ENCODE data around the gene TWF2. TPM values are rescaled to one million over a fixed set of nuclear protein-coding genes. Genes with fewer than 3 reads are reported as not detected.

The TWF2 gene
- total and polyA plus RNA-seq, 10 of the 15 experiments (the other 5 are each of a cell fraction or from before 2014, with no cell fraction given): 0.16 to 106 (median 68.5) TPM

DNA sequence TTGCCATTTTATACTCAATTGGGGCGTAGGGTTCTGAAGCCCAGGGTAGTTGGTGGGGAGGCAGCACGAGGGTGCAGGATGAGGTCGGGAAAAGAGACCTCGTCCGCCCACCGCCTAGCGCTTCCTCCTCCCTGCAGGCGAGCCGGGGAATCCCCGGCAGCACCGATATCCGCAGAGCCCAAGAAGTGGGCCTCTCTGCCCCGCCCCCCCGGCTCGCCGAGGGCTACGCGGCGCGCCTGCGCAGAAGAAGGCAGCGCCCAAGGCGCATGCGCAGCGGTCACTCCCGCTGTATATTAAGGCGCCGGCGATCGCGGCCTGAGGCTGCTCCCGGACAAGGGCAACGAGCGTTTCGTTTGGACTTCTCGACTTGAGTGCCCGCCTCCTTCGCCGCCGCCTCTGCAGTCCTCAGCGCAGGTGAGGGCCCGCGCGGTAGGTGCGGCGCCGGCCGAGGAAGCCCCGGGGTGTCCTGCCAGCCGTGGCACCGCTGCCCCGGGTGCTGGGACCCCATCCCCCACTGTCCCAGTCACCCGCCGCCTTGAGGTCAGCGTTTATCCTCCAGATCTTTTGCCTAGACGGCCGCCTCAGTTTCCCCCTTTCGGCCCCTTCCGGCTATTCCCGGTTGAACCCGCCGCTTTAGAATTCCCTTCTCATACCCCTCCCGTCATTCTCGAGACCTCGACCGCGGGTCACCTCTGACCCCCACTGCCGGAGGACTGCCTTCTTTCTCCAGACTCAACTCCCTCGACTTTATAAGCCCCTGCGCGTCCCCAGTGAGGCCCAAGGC, 40.9 kb downstream of the TWF2 start, which contains the start of gene ALAS1:
Gene ALAS1, plus strand, starts transcription at position 319 of the 784 bp plus-strand sequence. CDS start 1,082 bp downstream, outside the sequence.
- Histone ChIP-seq H3K9me3 (replicated peaks; ENCODE audit: control insufficient read depth, insufficient read depth, low read length) (no peaks in the 10 kb centered on the region), H4K20me1 (ENCODE audit: control insufficient read depth, insufficient read depth) (no peaks in the 10 kb centered on the region), H3K79me2 (ENCODE audit: control insufficient read depth, insufficient read depth, low read length) (peaks cover 21% of the 10 kb centered on the region), H3K9ac (ENCODE audit: control insufficient read depth, insufficient read depth, low read length) (peak within 1 kb of the TSS; percentile 84), H3K36me3 (ENCODE audit: control insufficient read depth in 2 of 2, insufficient read depth in 2 of 2, low read length in 1 of 2) (peaks cover 0 to 4% of the 10 kb centered on the region in 2 experiments; a peak in 1 of 4 replicates), H2AFZ (ENCODE audit: control insufficient read depth, low read depth, low read length) (peak within 1 kb of the TSS; percentile 91), H3K4me3 (peak within 1 kb of the TSS; percentile 89), H3K27ac (ENCODE audit: control insufficient read depth, insufficient read depth) (peak within 1 kb of the TSS; percentile 71), H3K27me3 (replicated peaks in 1 of 2; ENCODE audit: control insufficient read depth in 2 of 2, insufficient read depth in 2 of 2, low read length in 1 of 2) (no peaks in the 10 kb centered on the region), H3K4me2 (ENCODE audit: control insufficient read depth, insufficient read depth) (peak within 1 kb of the TSS; percentile 99), H3K4me1 (ENCODE audit: control insufficient read depth, insufficient read depth, low read length) (peaks cover 37% of the 10 kb centered on the region)
- ChIA-PET CTCF (interaction anchor here (1.1 to 1.8 kb wide), 3 partner anchors 22 to 141 kb away, joined by 3 to 4 read pairs (median 4); no protein-coding TSS in a partner anchor), RAD21 (ENCODE audit: unreplicated experiment) (no interaction called here), SMC1A (ENCODE audit: uncharacterized antibody, unreplicated experiment) (interaction anchor here (1.6 kb wide), 1 partner anchor 12 kb away, joined by 3 read pairs; no protein-coding TSS in a partner anchor), POLR2A (interaction anchor here (1.0 to 1.2 kb wide), 4 partner anchors 11 to 215 kb away, joined by 3 read pairs; no protein-coding TSS in a partner anchor)
- BruUV-seq (replicated peaks): no TSS peak
- DNase-seq (ENCODE audit: low read depth, low spot score) (peak; percentile 72), FAIRE-seq (peak; percentile 96), ATAC-seq (peak; percentile 88)
- intact Hi-C loops (cut with micrococcal nuclease; ENCODE audit: unreplicated experiment) (loop anchor here (2.0 kb wide), 1 partner anchor 43 kb away; the partner anchor contains the start of gene POC1A), in situ Hi-C loops (cut with MboI) (no loop called here)
- WGBS (ENCODE audit: insufficient coverage, insufficient replicate concordance, low lambda C conversion rate, missing lambda C conversion rate): 1% methylated on average over 67 of the region's 71 CpGs
- TF ChIP-seq, protein P1, sequence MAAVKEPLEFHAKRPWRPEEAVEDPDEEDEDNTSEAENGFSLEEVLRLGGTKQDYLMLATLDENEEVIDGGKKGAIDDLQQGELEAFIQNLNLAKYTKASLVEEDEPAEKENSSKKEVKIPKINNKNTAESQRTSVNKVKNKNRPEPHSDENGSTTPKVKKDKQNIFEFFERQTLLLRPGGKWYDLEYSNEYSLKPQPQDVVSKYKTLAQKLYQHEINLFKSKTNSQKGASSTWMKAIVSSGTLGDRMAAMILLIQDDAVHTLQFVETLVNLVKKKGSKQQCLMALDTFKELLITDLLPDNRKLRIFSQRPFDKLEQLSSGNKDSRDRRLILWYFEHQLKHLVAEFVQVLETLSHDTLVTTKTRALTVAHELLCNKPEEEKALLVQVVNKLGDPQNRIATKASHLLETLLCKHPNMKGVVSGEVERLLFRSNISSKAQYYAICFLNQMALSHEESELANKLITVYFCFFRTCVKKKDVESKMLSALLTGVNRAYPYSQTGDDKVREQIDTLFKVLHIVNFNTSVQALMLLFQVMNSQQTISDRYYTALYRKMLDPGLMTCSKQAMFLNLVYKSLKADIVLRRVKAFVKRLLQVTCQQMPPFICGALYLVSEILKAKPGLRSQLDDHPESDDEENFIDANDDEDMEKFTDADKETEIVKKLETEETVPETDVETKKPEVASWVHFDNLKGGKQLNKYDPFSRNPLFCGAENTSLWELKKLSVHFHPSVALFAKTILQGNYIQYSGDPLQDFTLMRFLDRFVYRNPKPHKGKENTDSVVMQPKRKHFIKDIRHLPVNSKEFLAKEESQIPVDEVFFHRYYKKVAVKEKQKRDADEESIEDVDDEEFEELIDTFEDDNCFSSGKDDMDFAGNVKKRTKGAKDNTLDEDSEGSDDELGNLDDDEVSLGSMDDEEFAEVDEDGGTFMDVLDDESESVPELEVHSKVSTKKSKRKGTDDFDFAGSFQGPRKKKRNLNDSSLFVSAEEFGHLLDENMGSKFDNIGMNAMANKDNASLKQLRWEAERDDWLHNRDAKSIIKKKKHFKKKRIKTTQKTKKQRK (IDR thresholded peaks at IDR 0.05; ENCODE audit: low read depth, low read length): no peak
- peak; percentile 93 for TF ChIP-seq POLR2A (IDR thresholded peaks at IDR 0.05; ENCODE audit: low read depth, low read length)
- 0 out of 2 replicates have a peak, but pooled peaks have one; percentile 41 for TF ChIP-seq MYB (IDR thresholded peaks at IDR 0.05; ENCODE audit: borderline replicate concordance, low read depth, low read length)
- TF ChIP-seq, protein P2, sequence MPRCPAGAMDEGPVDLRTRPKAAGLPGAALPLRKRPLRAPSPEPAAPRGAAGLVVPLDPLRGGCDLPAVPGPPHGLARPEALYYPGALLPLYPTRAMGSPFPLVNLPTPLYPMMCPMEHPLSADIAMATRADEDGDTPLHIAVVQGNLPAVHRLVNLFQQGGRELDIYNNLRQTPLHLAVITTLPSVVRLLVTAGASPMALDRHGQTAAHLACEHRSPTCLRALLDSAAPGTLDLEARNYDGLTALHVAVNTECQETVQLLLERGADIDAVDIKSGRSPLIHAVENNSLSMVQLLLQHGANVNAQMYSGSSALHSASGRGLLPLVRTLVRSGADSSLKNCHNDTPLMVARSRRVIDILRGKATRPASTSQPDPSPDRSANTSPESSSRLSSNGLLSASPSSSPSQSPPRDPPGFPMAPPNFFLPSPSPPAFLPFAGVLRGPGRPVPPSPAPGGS (IDR thresholded peaks at IDR 0.05; ENCODE audit: borderline replicate concordance, insufficient read depth, low read depth, low read length, poor library complexity, severe bottlenecking): peak; percentile 48
- 0 out of 2 replicates have a peak, but pooled peaks have one; percentile 18 for TF ChIP-seq ZNF24 (IDR thresholded peaks at IDR 0.05)
- peak; percentile 8; the same call in 1 of the 2 replicates for TF ChIP-seq PAX5 (IDR thresholded peaks at IDR 0.05; ENCODE audit: borderline replicate concordance, low read depth, low read length)
- TF ChIP-seq, protein P3, sequence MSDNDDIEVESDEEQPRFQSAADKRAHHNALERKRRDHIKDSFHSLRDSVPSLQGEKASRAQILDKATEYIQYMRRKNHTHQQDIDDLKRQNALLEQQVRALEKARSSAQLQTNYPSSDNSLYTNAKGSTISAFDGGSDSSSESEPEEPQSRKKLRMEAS (IDR thresholded peaks at IDR 0.05; ENCODE audit: low read depth, low read length): peak; percentile 44; the same call in 1 of the 2 replicates
- TF ChIP-seq, protein P4, sequence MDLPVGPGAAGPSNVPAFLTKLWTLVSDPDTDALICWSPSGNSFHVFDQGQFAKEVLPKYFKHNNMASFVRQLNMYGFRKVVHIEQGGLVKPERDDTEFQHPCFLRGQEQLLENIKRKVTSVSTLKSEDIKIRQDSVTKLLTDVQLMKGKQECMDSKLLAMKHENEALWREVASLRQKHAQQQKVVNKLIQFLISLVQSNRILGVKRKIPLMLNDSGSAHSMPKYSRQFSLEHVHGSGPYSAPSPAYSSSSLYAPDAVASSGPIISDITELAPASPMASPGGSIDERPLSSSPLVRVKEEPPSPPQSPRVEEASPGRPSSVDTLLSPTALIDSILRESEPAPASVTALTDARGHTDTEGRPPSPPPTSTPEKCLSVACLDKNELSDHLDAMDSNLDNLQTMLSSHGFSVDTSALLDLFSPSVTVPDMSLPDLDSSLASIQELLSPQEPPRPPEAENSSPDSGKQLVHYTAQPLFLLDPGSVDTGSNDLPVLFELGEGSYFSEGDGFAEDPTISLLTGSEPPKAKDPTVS (IDR thresholded peaks at IDR 0.05; ENCODE audit: low read depth, low read length): 0 out of 2 replicates have a peak, but pooled peaks have one; percentile 25
- TF ChIP-seq KDM1A (IDR thresholded peaks at IDR 0.05; ENCODE audit: borderline replicate concordance): no peak
- no peak for TF ChIP-seq CEBPB (IDR thresholded peaks at IDR 0.05; ENCODE audit: borderline replicate concordance in 1 of 2, low read depth in 2 of 2, low read length in 2 of 2)
- TF ChIP-seq TAF1 (IDR thresholded peaks at IDR 0.05; ENCODE audit: borderline replicate concordance, low read depth, low read length): peak; percentile 61; the same call in 1 of the 2 replicates
- TF ChIP-seq TBL1XR1 (IDR thresholded peaks at IDR 0.05; ENCODE audit: low read depth, low read length): 0 out of 2 replicates have a peak, but pooled peaks have one; percentile 21
- TF ChIP-seq, protein P5, sequence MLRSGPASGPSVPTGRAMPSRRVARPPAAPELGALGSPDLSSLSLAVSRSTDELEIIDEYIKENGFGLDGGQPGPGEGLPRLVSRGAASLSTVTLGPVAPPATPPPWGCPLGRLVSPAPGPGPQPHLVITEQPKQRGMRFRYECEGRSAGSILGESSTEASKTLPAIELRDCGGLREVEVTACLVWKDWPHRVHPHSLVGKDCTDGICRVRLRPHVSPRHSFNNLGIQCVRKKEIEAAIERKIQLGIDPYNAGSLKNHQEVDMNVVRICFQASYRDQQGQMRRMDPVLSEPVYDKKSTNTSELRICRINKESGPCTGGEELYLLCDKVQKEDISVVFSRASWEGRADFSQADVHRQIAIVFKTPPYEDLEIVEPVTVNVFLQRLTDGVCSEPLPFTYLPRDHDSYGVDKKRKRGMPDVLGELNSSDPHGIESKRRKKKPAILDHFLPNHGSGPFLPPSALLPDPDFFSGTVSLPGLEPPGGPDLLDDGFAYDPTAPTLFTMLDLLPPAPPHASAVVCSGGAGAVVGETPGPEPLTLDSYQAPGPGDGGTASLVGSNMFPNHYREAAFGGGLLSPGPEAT (IDR thresholded peaks at IDR 0.05; ENCODE audit: low read depth): peak; percentile 69; the same call in 1 of the 2 replicates

Data from GM12878 (cell line).